Dermis blood vessel endothelial cell (primary cell): ENCODE data around the gene ZNF18. TPM values are rescaled to one million over a fixed set of nuclear protein-coding genes. Genes with fewer than 3 reads are reported as not detected.

Experiments
- DNase-seq: peaks from one replicate; pipeline ENCODE4 v3.0.0; 2010
- total RNA-seq: library from RNA; depleted of rRNA; stranded (reverse); fragments of >200 nt; gene quantifications from 2 replicates; pipeline ENCODE4 v1.2.3, GENCODE V29; 2014

ZNF18 gene, protein sequence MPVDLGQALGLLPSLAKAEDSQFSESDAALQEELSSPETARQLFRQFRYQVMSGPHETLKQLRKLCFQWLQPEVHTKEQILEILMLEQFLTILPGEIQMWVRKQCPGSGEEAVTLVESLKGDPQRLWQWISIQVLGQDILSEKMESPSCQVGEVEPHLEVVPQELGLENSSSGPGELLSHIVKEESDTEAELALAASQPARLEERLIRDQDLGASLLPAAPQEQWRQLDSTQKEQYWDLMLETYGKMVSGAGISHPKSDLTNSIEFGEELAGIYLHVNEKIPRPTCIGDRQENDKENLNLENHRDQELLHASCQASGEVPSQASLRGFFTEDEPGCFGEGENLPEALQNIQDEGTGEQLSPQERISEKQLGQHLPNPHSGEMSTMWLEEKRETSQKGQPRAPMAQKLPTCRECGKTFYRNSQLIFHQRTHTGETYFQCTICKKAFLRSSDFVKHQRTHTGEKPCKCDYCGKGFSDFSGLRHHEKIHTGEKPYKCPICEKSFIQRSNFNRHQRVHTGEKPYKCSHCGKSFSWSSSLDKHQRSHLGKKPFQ
- total RNA-seq = 6.8 and 8.2 TPM in 2 replicates

DNA sequence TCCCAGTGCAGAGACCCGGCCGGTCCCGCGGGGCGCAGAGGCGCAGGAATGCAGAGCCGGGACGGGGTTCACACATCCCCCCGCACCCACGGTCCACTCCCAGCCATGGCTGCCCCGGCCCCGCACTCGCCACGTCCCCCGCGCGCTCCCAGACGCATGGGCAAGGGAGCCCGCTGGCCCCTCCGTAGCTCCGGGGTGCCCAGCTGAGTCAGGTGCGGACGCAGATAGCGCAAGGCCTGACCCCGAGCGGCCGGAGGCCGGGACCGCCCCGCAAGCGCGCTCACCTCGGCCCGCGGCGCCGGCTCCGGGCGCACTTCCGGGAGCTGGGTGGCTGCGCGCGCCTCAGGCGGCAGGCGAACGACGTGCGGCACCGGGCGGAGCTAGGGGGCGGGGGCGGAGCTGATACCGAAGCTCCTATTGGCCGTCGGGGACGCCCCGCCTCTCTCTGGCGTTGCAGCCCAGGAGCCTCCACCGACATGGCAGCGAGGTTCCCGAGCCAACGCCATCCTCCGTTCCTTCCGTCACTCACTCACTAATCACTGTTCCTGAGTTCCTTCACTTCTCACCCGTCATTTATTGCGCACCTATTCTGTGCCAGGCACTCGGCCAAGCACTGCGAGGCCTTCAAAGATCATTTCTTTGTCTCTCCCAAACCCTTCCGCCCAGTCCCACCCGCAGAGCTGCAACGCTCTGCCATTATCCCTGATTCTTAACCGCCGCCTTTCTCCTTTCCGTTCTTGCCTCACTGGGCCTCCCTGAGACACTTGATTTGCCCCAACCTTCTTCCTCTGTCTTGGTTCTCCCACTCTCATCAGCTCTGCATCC is at the start of gene ZNF18:
ZNF18 (minus strand) TSS at position 329 of the 825 bp plus-strand sequence. CDS start 4,646 bp downstream, outside the sequence.
- peak; percentile 96 for DNase-seq

DNA sequence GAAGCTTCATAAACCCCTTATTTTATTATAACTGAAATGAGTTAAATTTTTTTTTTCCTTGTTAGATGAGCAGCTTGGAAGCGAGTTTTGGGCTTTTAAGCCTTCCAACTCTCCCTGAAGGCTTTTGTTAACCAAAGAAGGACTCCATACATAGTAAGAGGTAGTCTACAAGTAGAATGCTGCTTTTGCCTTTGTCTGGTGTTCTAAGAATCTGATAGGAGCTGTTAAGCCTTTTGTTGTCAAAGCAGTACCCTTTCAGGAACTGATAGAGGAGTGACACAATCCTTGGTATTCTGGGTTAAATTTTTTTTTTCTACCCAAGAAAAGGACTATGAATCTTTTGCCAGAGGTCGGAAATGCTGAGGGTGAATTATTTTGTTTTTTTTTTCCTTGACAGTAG is 49.5 kb upstream of the ZNF18 start:
- no peak for DNase-seq

DNA sequence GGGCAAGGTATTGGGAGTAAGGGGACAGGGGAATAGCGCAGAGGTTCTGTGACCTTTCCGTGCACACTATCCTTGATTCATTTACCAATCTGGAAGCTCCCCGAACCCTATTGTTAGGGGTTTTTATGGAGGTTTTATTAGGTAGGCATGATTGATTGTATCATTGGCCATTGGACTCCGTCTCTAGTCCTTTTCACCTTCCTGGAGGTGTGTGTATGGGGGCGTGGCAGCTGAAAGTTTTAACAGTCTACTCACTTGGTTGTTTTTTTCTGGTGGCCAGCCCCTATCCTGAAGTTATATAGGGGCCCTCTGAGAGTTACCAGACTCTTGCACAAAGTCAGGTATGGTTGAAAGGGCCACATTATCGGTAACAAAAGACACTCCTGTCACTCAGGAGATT is 46.4 kb upstream of the ZNF18 start:
- no peak for DNase-seq

DNA sequence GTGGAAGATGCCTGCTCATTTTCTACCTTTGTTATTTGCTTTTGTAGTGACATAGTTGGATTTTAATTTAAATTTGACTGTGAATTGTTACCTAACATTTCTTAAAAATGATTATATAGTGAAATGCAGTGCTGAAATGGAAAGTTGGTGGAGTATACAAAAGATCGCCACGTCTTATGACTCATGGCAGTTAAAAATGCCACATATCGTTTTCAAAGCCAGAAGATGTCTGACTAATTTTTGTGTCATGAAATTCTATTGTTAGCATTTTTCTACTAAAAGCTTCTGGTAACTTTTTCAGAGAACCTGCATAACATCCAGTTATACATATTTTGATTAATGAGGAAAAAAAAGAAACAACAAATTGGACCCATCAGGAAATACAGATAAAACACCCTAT is 44.0 kb upstream of the ZNF18 start:
- peak; percentile 73 for DNase-seq

DNA sequence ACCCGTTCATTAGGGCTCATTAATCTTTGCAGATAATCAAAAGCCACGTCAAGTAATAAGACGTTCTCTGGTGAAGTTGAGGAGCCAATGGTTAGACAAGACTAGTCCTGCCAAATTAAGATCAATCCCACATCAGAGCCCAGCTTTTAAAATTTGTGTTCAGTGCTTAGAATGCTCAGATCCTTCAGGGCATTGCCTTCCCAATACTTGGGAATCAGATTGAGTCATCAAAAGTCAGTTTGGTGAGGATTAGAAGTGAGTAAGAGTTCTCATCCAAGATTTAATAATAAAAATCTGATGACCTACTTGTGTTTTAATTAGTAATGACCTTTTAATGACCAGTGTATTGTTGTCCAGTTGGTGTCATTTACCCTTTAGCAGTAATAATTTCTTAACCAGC is 43.2 kb upstream of the ZNF18 start:
- DNase-seq = no peak

DNA sequence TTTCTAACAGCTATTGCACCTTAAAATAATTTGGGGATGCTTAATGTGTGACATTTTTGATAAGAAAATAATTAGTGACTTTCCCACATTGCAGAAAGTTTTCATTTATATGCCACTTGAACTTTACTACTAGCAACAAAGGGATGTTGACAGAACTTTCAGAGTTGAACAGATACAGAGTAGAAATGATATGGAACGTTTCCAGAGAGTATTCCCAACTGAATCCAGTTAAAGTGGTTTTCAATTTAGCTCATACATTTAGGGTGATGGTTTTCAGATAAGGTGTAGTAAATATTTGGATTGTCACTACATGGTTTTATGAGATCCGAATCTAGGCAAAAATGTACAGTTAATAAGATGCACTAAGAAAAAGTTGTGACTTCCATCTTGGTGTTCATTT is 40.7 kb upstream of the ZNF18 start:
- no peak for DNase-seq

DNA sequence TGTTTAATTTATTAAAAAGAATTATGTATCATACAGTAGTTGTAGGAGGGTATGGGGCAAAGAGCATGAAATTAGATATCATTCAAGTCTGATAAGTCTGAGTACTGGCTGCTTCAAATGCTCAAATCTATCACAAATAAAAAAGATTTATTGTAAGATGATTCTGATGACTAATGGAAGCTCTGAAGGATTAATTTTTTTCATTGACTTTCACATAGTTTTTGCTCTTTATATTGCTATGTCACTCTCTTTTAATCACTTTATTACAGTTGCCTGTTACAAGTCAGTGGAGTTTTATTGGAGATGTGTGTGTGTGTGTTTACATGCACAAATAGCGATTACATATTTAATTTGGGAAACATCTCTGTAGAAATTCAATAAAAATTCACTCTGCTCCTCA is 38.4 kb upstream of the ZNF18 start:
- DNase-seq = no peak

DNA sequence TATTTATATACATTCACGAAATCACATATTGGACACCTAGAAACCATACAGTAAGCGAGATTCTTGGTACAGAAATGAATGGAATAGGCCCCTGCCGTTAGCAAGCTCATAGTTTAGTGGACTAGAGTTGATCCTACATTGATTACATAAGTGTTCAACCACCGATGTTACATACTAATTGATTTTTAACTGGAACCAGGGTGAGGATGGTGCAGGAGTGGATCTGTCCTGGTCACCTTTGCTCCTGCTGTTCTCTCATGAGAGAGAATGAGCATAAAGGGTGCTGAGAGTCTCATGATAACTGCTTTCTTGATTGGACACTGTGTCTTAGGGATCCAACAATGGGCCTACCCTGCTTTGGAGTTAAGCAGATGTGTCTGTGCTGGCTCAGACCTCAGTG is 37.3 kb upstream of the ZNF18 start:
- no peak for DNase-seq

DNA sequence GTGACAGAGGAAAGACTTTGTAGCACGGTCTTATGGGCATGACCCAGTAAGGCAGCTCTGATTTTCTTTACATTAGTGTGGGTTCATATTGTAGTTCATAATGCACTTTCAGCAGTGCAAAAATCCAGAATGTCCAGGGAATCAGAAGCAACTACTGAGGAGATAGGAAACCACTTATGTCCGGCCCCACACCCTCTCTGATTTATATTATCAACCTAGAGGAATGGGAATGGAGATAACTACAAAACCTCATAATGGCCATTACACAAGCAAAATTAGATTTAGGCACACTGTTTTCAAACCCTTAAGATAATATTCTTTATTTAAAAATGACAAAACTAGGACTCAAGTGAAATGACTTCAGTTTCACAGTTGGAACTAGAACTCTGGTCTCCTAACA is 31.3 kb upstream of the ZNF18 start:
- no peak for DNase-seq

DNA sequence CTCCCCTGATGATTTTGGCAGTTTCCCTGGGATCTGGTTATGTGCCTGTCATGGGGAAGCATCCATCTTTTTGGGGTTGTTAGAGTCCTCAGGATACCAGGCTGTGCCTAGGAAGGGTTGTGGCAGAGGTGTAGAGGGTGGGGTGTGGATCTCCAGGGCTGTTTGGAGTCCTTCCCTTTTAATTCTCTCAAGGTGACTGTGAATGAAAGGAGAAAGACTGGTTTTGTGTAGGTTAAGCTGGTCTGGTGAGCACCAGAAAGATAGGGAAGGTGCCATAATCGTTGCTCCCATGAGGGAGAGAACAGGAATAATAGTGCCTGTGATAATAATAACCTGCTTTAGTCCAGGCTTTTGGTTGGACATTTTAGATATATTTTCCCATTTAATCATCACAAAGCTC is 30.4 kb upstream of the ZNF18 start:
- DNase-seq = no peak

DNA sequence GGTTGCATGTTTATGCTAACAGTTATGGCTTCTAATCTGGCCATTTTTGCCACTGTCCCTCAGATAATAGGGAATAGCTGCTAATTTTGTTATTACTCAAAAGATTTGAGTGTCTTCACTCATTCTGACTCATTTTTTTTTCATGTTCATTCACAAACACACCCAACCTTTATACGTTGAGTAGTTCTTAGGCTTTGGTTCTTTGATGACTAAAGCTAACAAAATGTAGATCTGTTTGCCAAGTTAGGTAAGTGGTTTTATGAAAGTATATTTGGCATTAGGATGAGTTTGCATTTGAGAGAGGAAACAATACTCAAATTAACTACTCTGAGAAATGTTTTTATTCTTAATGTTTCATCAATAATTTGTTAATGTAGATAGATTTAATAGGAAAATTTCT is 27.1 kb upstream of the ZNF18 start:
- DNase-seq = peak; percentile 16

DNA sequence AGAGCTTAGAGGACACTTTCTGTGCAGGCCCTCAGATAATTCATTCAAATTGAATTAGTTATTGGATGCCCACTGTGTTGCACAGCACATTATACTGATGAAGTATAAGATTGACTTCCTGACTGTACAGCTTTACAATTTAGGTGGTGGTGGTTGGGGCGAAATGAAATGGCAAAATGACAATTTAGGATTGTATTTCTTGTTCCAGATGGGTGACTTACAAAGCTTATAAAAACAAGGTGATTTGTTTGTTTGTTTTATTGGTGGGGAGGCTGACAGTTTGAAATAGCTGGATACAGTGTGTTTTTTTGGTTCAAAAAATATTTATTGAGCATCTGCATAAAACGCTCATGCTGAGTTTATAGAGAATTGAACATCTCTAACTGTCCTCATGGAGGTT is 25.0 kb upstream of the ZNF18 start:
- no peak for DNase-seq

DNA sequence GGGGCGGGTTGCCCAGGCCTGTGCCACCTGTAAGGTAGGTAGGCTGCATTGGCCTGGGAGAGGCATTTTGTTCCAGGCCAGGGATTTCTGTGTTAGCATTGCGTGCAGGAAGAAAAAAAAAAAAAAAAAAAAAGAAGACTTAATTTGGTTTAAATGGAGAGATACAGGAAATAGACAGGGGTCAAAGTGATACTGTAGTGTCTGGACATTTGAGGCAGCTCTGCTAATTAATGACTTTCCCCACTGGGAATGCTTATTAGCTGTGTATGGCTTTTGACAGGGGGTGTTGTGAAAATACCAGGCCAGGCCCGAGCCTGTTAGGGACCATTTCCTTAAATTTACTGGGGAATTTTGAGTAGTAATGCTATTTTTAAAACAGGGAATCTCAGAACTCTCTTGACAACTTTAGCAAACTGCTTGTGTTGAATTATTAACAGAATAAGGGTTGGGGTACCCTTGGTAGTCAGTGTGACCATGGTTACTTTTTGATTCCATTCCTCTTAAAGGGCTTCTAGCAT is 24.4 kb upstream of the ZNF18 start:
- DNase-seq = no peak

DNA sequence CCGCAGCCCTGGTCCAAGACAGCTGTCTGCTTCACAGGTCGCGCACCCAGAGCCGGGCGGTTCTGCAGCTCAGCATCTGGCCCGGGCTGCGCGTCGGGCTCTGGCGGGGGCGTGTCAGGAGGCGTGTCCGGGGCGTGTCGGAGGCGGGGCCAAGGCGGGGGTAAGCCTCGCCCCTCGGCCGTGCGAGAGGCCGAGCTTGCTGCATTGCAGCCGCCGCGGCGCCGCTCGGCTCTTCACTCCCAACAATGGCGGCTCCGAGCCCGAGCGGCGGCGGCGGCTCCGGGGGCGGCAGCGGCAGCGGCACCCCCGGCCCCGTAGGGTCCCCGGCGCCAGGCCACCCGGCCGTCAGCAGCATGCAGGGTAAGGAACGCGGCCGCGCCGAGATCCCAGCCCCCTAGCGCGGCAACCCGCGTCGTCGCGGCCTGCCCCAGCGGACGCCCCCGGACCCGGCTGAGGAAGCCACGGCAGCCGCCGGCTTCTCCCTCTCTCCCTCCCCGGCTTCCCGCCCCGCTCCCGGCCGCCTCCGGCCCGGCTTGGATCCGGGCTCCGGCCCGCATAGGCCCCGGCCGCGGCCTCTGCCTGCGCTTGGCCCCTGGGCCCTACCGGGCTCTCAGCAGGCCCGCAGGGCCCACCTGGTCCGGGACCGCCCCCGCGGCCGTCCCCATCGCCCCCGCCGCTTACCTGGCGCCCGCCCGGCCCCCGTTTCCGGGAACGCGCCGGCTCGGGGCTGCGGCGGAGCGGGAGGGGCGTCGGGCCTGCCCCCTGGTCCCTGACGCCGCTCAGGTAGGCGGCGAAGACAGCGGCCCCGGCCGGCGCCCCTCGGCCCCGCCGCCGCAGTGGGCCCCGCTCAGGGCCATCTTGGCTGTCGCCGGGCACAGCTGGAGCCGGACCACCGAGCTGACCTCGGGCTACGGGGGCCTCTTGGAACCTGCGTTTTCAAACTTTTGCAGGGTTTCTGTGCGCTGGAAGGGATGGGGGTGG is 23.7 kb upstream of the ZNF18 start, which contains the start of gene MAP2K4:
MAP2K4 (plus strand) TSS at position 236 of the 981 bp plus-strand sequence; CDS start at position 246, 10 bp downstream.
- DNase-seq = peak; percentile 94

DNA sequence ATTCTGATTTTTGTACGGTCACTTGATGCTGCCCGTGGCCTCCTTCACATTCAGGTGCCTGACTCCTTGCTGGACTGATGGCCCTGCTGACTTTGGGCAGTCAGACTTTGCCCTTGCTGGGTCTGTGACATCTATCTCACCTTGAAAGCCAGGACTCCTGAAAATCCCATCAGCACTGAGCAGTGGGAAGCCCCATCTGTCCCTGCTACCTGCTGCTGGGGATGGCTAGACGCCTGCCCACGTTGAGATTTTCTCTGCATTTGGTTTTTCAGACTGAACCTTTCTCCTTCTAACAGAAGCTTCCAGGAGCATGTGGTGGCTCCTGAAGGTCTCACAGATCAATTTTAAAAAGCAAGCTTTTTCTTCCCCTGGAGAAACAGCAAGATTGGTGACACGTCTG is 10.2 kb upstream of the ZNF18 start:
- DNase-seq = no peak

DNA sequence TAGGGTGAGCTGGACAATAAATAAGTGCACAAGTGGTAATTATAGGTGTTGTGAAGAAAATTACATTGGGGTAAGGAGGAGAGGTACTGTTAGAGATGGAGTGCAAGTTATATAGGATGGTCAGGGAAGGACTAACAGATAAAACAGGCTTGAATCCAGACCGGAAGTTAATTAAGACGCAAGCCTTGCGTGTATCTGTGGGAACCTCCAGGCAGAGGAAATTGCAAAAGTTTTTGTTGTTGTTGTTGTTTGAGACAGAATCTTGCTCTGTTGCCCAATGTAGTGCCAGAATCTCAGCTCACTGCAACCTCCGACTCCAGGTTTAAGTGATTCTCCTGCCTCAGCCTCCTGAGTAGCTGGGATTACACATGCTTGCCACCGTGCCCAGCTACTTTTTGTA is 2.4 kb upstream of the ZNF18 start:
- DNase-seq = no peak

DNA sequence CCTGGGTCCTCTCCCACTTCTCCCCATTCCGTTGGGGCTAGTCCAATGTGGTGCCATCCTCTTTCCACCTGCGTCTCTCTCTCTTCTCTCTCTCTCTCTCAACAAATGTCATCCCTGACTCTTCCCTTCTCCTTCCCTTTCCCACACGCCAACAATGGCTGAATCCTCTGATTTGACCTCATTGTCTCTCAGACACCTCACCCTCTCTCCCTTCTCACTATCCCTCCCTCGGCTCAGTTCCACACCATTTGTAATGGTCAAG is 628 bp upstream of the ZNF18 start:
- no peak for DNase-seq

DNA sequence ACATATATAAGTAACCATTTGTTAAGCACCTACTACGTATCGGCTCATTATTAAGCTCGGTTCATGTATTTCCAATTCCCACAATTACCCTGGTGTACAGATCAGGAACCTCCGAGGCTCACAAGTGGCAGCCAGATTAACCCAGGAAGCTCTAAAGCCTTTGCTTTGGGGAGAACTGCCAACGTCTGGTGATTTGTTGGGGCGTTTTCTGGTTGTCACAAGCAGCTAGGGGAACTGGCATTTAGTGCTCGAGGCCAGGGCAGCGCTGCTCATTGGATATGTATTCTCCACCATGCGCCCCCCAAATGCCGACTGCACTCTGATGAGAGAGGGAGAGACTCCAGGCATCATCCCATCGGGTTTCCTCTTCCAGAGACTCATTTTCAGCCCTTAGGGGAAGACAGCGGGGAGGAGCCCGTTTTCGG is 541 bp downstream of the ZNF18 start:
- peak; percentile 53 for DNase-seq

DNA sequence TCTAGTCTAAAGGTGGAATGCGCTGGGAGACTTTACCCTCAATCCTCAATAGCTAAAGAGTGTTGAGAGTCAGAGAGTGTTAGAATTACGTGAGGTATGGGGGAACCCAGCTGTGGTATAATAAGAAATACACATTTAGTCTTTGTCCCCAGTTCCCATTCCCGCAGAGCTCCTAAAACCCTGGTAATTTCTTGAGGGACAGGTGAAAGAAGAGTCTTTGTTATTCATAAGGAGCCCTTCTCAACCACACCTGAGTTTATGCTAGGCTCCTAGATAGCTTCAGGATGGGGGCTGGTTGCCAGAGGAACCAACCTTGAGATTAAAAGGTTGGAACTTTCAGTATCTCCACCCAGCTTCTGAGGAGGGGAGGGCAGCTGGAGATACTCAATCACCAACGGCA is 5.8 kb downstream of the ZNF18 start:
- no peak for DNase-seq

DNA sequence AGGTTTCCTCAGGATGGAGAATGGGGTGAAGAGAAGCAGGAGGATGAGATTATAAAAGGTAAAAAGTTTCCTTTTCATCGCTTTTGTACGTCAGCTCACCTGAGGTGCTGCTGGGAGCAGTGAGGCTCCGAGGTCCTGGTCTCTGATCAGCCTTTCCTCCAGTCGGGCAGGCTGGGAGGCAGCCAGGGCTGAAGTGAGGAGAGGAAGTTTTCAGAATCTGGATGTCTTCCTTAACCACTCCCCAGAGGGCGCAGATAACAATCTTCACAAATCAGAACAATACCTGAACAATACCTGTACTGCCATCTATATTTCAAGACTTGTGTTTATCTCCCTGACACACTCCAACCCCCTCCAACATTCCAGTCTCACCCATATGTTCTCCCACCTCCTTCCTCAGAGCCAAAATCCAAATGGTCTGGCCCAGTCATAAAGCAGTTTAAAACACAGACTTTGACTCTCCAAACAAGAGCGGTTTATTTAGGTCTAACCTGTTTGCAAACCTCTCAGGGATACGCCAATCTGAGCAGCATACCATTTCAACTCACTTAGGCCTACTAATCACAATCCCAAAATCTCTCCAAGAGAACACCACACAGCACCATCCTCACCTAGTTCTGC is 6.8 kb downstream of the ZNF18 start:
- no peak for DNase-seq

DNA sequence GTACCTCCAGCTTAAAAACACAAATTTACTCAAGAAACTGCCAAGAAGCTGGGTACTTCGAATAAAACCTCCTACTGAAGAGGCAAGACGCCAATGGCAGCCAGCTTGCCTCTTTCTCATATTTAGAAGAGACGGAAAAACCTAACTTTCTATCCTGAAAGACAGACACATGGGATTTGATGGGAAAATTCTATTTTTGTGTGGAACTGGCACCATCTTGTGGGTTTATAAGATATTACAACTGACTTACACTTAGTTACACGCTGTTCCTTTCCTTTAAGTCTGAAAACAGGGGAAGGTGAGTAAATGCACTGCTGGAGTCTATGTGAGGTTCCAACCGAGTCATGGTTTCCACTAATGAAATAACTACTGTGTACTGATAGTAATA is 10.3 kb downstream of the ZNF18 start:
- peak; percentile 76 for DNase-seq
